GM21515 (cell line): ENCODE results near the gene PPP1R18.
"Not testable (repeated sequence)": the region's sequence is repeated elsewhere in the genome, so short reads cannot be mapped to it uniquely, and the experiment has no call there.

Source experiments
- ATAC-seq: cut with Tn5 transposase; IDR thresholded peaks from one replicate; pipeline ENCODE4 v1.9.1; 2021; ENCODE audit not compliant: unreplicated experiment

Gene PPP1R18

GRCh38 chr6:30670760-30671527, 15.5 kb downstream of the PPP1R18 start:
- no peak for ATAC-seq

GRCh38 chr6:30666300-30666699, 20.1 kb downstream of the PPP1R18 start:
- not testable (repeated sequence) for ATAC-seq

GRCh38 chr6:30664994-30665767, 21.3 kb downstream of the PPP1R18 start:
- ATAC-seq, result no peak

GRCh38 chr6:30657922-30658321, 28.5 kb downstream of the PPP1R18 start:
- ATAC-seq, result not testable (repeated sequence)

GRCh38 chr6:30657454-30657853, 29.0 kb downstream of the PPP1R18 start:
- ATAC-seq, result no peak

GRCh38 chr6:30656513-30656912, 29.9 kb downstream of the PPP1R18 start:
- no peak for ATAC-seq

GRCh38 chr6:30655743-30656094, 30.7 kb downstream of the PPP1R18 start:
- no peak for ATAC-seq

- ATAC-seq, result no peak
These were observed 31.4 kb downstream of the PPP1R18 start for GRCh38 chr6:30654798-30655742.

GRCh38 chr6:30651143-30651542, 35.3 kb downstream of the PPP1R18 start:
- ATAC-seq, result no peak

GRCh38 chr6:30647242-30648116, 39.0 kb downstream of the PPP1R18 start:
- peak; percentile 48 for ATAC-seq

- peak; percentile 41 for ATAC-seq
These were observed 39.8 kb downstream of the PPP1R18 start, which contains the start of gene C6orf136 for GRCh38 chr6:30646450-30647241. C6orf136 (plus strand) TSS chr6:30647133; CDS start chr6:30647232, 99 bp downstream.

- ATAC-seq, result no peak
These were observed 40.5 kb downstream of the PPP1R18 start for GRCh38 chr6:30645989-30646388.

- ATAC-seq, result no peak
These were observed 41.7 kb downstream of the PPP1R18 start for GRCh38 chr6:30644769-30645168.

GRCh38 chr6:30643656-30644055, 42.8 kb downstream of the PPP1R18 start:
- no peak for ATAC-seq

GRCh38 chr6:30641048-30641447, 45.4 kb downstream of the PPP1R18 start:
- ATAC-seq, result no peak

- no peak for ATAC-seq
These were observed 46.0 kb downstream of the PPP1R18 start for GRCh38 chr6:30640481-30640880.

GRCh38 chr6:30635834-30636233, 50.6 kb downstream of the PPP1R18 start:
- no peak for ATAC-seq

GRCh38 chr6:30626484-30627366, 59.7 kb downstream of the PPP1R18 start, which contains the start of gene ATAT1:
ATAT1 (plus strand) TSS chr6:30626874.
- ATAC-seq, result peak; percentile 76
